Body of pancreas (tissue), 4 donors: Measurements from ENCODE around the gene AP1G1. TPM values are rescaled to one million over a fixed set of nuclear protein-coding genes. Genes with fewer than 3 reads are reported as not detected.

Experiments used
- ATAC-seq: fragments of 150-250 bp; one replicate; pipeline ENCODE4 v1.9.1; 2016
- DNase-seq, 4 donors: peaks; one replicate each; pipeline ENCODE4 v3.0.0-alpha.2; 2019
- H3K27ac ChIP-seq, 4 donors: fragments of 200-600 bp; sonication (generic); 1 replicate in 3 of 4; 2 replicates in 1 of 4; pipeline versions ENCODE4 v1.5.1 to v1.6.1; 2016 to 2019; ENCODE audit warnings: mild to moderate bottlenecking in 1 of 4, mixed read lengths in 1 of 4, moderate library complexity in 1 of 4
- H3K27me3 ChIP-seq, 2 donors: fragments of 200-600 bp; sonication (generic); one replicate each; pipeline ENCODE4 v1.6.0; 2016; ENCODE audit warnings: mild to moderate bottlenecking in 1 of 2
- H3K36me3 ChIP-seq, 2 donors: fragments of 200-600 bp; sonication (generic); replicated peaks in 1 of 2; 2 replicates each; pipeline ENCODE4 v1.5.1; 2016; ENCODE audit warnings: low read depth in 2 of 2; ENCODE audit not compliant: insufficient read depth in 1 of 2
- H3K4me1 ChIP-seq: fragments of 200-600 bp; sonication (generic); one replicate; pipeline ENCODE4 v1.6.0; 2016
- H3K4me3 ChIP-seq, 2 donors: fragments of 200-600 bp; sonication (generic); 1 replicate in 1 of 2; 2 replicates in 1 of 2; pipeline ENCODE4 v1.5.1; 2016 to 2019
- H3K9me3 ChIP-seq, 3 donors: fragments of 200-600 bp; sonication (generic); 1 replicate in 2 of 3; 2 replicates in 1 of 3; pipeline ENCODE4 v1.5.1; 2016
- POLR2A ChIP-seq, 3 donors: fragments of 450-650 bp; IDR thresholded peaks; one replicate each; pipeline ENCODE4 v1.6.1; 2016; ENCODE audit warnings: antibody characterized with exemption in 3 of 3, mild to moderate bottlenecking in 2 of 3
- WGBS, 2 donors: methylation state at CpG; one replicate each; pipeline ENCODE4 v1.1.5; 2017; 5-methylcytosine and 5-hydroxymethylcytosine counted together
- intact Hi-C: fragments of 100-400 bp; cut with DNase I; formaldehyde crosslinking; loops from one replicate; pipeline ENCODE4 v1.15.1; 2023
- total RNA-seq, 2 donors: library from RNA; depleted of rRNA; stranded (reverse); fragments of >200 nt; gene quantifications; one replicate each; pipeline ENCODE4 v1.1.0, GENCODE V29; 2016
- TF ChIP-seq, protein P1 (sequence below), 7 experiments: fragments of 450-650 bp in 4 of 7; fragments of 200-600 bp in 3 of 7; sonication (generic) in 3 of 7; IDR thresholded peaks; one replicate each; pipeline ENCODE4 v1.5.1; 2016 to 2019; ENCODE audit warnings: antibody characterized with exemption in 7 of 7

Gene AP1G1
- total RNA-seq, 2 donors from 2014 or later = 58.1 to 84.7 TPM

DNA sequence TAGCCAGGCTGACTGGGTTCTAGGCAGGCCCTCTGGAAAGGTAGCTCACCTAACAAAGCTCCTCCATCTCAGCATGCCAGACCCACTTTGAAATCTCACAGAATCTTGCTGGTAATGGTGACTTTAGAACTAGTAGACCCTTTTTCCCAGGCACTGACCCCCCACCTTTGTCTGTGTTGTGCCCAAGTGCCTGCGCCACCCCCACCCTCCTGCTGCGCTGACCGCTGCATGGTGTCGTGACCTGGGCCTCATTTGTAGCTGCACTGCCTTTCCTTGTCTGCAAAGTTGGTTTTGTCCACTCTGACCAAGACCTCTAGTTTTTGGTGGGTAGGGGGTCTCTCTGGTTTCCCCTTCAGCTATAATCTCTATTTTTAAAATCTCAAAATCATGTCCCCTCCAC lies 43.9 kb upstream of the AP1G1 start:
- TF ChIP-seq, protein P1, sequence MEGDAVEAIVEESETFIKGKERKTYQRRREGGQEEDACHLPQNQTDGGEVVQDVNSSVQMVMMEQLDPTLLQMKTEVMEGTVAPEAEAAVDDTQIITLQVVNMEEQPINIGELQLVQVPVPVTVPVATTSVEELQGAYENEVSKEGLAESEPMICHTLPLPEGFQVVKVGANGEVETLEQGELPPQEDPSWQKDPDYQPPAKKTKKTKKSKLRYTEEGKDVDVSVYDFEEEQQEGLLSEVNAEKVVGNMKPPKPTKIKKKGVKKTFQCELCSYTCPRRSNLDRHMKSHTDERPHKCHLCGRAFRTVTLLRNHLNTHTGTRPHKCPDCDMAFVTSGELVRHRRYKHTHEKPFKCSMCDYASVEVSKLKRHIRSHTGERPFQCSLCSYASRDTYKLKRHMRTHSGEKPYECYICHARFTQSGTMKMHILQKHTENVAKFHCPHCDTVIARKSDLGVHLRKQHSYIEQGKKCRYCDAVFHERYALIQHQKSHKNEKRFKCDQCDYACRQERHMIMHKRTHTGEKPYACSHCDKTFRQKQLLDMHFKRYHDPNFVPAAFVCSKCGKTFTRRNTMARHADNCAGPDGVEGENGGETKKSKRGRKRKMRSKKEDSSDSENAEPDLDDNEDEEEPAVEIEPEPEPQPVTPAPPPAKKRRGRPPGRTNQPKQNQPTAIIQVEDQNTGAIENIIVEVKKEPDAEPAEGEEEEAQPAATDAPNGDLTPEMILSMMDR (IDR thresholded peaks at IDR 0.05) = no peak
- no peak for TF ChIP-seq POLR2A (IDR thresholded peaks at IDR 0.05)
- Histone ChIP-seq H3K4me1 (peaks cover 23% of the 10 kb centered on the region), H3K27me3 (no peaks in the 10 kb centered on the region), H3K9me3 (no peaks in the 10 kb centered on the region), H3K27ac (no peak overlapping the region), H3K36me3 (peaks cover 0 to 18% of the 10 kb centered on the region in 2 donors), H3K4me3 (no peak overlapping the region)
- no peak for DNase-seq
- intact Hi-C loops = no loop called here
- WGBS, 2 donors = 98 to 100% methylated on average over 4 of the region's 4 CpGs
- no peak for ATAC-seq

DNA sequence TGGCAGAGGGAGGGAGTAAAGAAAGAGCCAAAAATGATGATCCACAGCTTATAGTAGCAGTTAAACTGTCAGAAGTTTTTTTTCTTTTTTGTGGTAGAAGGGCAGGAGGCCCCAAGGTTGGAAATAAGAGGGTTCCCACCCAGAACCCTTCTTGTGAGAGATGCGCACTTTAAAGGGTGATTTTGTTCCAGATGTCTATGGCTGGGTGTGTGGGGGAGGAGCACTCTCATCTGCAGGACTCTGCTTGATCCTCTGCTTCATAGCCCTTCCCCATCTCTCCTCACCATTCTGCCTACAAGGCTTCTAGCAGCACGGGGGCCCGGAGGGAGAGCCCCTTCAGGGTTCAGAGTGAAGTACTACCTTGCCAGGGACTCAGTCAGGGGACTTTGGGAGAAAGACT lies 43.5 kb upstream of the AP1G1 start:
- Histone ChIP-seq H3K4me1 (peaks cover 27% of the 10 kb centered on the region), H3K27me3 (no peaks in the 10 kb centered on the region), H3K9me3 (no peaks in the 10 kb centered on the region), H3K4me3 (no peak overlapping the region), H3K27ac (no peak overlapping the region), H3K36me3 (peaks cover 0 to 18% of the 10 kb centered on the region in 2 donors)
- TF ChIP-seq, protein P1 (IDR thresholded peaks at IDR 0.05) = no peak
- no peak for TF ChIP-seq POLR2A (IDR thresholded peaks at IDR 0.05)
- intact Hi-C loops = no loop called here
- ATAC-seq = no peak
- DNase-seq = no peak
- 68 to 85% methylated on average over 3 of the region's 3 CpGs for WGBS, 2 donors

DNA sequence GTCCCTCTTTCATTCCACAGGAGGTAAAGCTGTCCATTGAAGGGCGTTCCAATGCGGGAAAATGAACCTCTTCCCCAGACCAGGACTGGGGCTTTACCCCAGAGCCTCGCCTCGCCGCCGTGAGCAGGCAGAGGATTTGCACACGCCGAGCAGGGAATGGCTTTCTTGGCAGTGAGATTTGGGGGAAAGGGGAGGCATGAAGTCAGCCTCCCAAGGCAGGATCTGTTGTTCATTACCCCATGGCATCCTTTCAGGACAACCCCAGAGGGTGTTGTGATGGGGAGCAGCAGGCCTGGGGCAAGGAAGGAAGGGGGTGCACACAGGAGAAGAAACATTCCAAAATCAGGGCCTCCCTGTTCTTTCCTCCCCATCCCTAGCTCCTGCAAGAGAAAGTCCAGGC lies 43.1 kb upstream of the AP1G1 start:
- Histone ChIP-seq H3K9me3 (no peaks in the 10 kb centered on the region), H3K27me3 (no peaks in the 10 kb centered on the region), H3K36me3 (peaks cover 0 to 18% of the 10 kb centered on the region in 2 donors), H3K4me1 (peaks cover 31% of the 10 kb centered on the region), H3K4me3 (no peak overlapping the region), H3K27ac (no peak overlapping the region)
- no peak for ATAC-seq
- DNase-seq = no peak
- intact Hi-C loops = no loop called here
- no peak for TF ChIP-seq POLR2A (IDR thresholded peaks at IDR 0.05)
- TF ChIP-seq, protein P1 (IDR thresholded peaks at IDR 0.05) = no peak
- 88 to 96% methylated on average over 7 to 8 of the region's 8 CpGs for WGBS, 2 donors

DNA sequence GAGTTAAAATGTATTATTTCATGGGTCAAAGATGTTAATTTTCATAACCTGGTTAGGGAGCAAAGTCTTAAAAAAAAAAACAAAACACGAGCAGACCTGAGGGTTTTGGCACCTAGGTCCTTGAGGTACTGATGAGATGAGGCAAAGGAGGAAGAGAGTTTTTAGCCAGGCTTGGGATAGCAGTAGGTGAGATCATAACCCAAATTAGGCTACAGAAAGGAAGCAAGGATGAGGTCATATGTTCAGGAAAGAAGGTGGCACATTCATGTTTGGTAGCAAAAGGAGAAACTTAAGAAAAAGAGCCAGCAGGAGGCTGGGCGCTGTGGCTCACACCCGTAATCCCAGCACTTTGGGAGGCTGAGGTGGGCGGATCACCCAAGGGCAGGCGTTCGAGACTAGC lies 40.0 kb upstream of the AP1G1 start:
- peaks cover 33% of the 10 kb centered on the region for H3K4me1 ChIP-seq
- no peaks in the 10 kb centered on the region for H3K9me3 ChIP-seq
- DNase-seq = no peak
- intact Hi-C loops = no loop called here
- H3K36me3 ChIP-seq = peaks cover 0 to 18% of the 10 kb centered on the region in 2 donors
- H3K4me3 ChIP-seq = no peak overlapping the region
- TF ChIP-seq, protein P1 (IDR thresholded peaks at IDR 0.05) = no peak
- no peak for TF ChIP-seq POLR2A (IDR thresholded peaks at IDR 0.05)
- no peak for ATAC-seq
- H3K27ac ChIP-seq = no peak overlapping the region
- H3K27me3 ChIP-seq = no peaks in the 10 kb centered on the region
- WGBS, 2 donors = 85 to 86% methylated on average over 6 of the region's 6 CpGs

DNA sequence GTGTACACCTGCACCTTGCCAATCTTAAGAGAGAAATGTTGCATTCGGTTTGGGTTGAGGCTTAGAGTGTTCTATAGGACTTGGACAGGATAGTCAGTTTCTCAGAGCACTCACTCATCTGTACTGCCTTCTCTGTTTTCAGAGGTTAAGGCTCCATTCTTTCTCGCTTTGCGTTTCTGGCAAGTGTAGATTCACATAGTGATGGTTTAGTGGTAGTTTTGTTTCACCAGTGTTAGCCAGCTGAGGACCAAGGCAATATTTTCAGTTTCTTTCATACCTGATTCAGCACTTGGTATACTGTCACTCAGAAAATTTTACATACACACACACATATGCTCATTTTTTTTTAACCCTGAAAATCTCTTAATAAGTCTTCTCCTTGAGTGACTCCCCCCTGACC lies 38.5 kb upstream of the AP1G1 start:
- no peak overlapping the region for H3K4me3 ChIP-seq
- WGBS, 2 donors = 45 to 53% methylated on average over 3 of the region's 3 CpGs
- no peaks in the 10 kb centered on the region for H3K27me3 ChIP-seq
- TF ChIP-seq, protein P1 (IDR thresholded peaks at IDR 0.05) = no peak
- no peak for TF ChIP-seq POLR2A (IDR thresholded peaks at IDR 0.05)
- intact Hi-C loops = no loop called here
- no peaks in the 10 kb centered on the region for H3K9me3 ChIP-seq
- DNase-seq (no peak), ATAC-seq (no peak)
- H3K36me3 ChIP-seq = peaks cover 0 to 18% of the 10 kb centered on the region in 2 donors
- no peak overlapping the region for H3K27ac ChIP-seq
- H3K4me1 ChIP-seq = peaks cover 19% of the 10 kb centered on the region
